NOMO-1 treated with DMSO at 0.1 percent for 48 hours (cell line): Measurements from ENCODE around the gene TSR3.
A peak's percentile ranks its signal among the peaks of the same experiment; 100 is the strongest.

Source experiments
- DNase-seq: peaks from one replicate; lab custom pipeline; 2025; ENCODE audit not compliant: unreplicated experiment; lab: John Stamatoyannopoulos, UW

TSR3 gene

GRCh38 chr16:1378087-1378803 is 26.6 kb upstream of the TSR3 start:
- DNase-seq, result no peak

GRCh38 chr16:1377406-1378010 is 25.8 kb upstream of the TSR3 start:
- DNase-seq, result no peak

- no peak for DNase-seq
Observed at GRCh38 chr16:1375741-1376410, 24.2 kb upstream of the TSR3 start.

GRCh38 chr16:1375298-1375640 is 23.6 kb upstream of the TSR3 start:
- no peak for DNase-seq

- no peak for DNase-seq
Observed at GRCh38 chr16:1374418-1375297, 23.0 kb upstream of the TSR3 start.

GRCh38 chr16:1372292-1372950 is 20.7 kb upstream of the TSR3 start:
- DNase-seq, result no peak

GRCh38 chr16:1371054-1371978 is 19.6 kb upstream of the TSR3 start:
- DNase-seq, result no peak

- DNase-seq, result no peak
Observed at GRCh38 chr16:1367486-1368174, 16.0 kb upstream of the TSR3 start.

- no peak for DNase-seq
Observed at GRCh38 chr16:1366712-1367299, 15.1 kb upstream of the TSR3 start.

GRCh38 chr16:1366060-1366711 is 14.5 kb upstream of the TSR3 start:
- no peak for DNase-seq

- DNase-seq, result no peak
Observed at GRCh38 chr16:1364510-1364909, 12.8 kb upstream of the TSR3 start.

- DNase-seq, result peak; percentile 51
Observed at GRCh38 chr16:1363501-1364041, 11.9 kb upstream of the TSR3 start.

GRCh38 chr16:1362807-1363206 is 11.1 kb upstream of the TSR3 start:
- DNase-seq, result no peak

- no peak for DNase-seq
Observed at GRCh38 chr16:1361685-1362360, 10.1 kb upstream of the TSR3 start.

- DNase-seq, result no peak
Observed at GRCh38 chr16:1357906-1358566, 6.4 kb upstream of the TSR3 start.

GRCh38 chr16:1356061-1356900 is 4.6 kb upstream of the TSR3 start:
- DNase-seq, result no peak
